KG1 (cell line): ENCODE data around the gene NLGN2.

Experiments used
- DNase-seq: peaks from one replicate; lab custom pipeline; 2025; lab: John Stamatoyannopoulos, UW

The NLGN2 gene

DNA sequence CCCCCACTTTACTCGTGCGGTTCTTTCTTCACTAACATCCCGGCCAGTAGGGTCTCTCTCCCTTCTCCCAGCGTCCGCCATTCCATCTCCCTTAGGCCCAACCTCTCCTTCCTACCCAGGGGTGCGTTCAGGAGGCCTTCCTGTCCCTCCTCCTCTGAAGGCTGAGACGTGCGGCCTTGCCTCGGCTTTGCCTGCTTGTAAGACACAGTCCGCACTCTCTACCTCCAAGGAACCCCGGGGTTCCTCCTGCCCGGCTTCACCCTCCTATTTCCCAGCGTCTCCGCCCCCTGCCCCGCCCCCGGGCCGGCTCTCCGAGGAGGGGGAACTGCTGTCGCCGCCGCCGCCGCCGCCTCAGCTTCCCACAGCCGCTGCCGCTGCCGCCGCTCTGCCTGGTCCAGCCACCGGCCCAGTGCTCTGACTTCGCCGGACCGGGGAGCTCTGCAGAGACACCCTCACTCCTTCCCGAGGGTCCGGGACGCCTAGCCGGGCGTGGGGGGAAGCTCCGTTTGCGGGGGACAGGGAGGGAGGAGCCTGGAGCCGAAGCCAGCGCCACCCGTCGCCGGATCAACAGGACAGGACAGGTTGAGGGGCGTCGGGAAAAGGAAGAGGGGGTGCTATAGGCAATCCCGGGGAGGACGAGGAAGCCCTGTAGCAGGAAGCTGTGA is 30.4 kb downstream of the NLGN2 start:
- no peak for DNase-seq

DNA sequence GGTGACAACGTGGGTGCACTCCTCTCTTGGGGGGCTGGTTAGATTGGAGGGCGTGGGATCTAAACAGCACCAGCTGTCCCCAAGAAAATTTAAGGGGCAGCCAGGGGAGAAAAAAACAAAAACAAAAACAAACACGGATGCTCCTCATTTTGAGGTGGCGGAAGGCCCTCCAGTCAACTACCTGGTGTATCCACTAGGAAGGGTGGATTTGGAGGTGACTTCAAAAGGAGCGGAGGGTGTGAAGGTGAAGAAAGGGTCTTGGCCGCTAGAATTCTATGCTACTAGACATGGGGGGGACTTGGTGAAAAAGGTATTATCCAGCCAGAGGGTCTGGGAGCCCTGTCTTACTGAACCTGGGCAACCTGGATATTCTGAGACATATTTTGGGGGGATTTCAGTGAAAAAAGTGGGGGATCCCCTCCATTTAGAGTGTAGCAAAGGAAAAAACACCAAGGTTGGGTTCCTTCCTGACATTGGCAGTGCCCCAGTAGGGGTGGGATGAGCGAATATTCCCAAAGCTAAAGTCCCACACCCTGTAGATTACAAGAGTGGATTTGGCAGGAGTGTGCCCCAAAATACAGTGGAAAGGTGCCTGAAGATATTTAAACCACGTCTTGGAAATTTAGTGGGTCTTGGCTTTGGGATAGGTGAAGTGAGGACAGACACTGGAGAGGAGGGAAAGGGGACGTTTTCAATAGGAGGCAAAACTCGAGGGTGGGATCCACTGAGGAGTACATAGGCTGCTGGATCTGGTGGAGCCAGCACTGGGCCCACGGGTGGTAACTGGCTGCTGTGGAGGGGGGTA is 31.2 kb downstream of the NLGN2 start:
- no peak for DNase-seq

DNA sequence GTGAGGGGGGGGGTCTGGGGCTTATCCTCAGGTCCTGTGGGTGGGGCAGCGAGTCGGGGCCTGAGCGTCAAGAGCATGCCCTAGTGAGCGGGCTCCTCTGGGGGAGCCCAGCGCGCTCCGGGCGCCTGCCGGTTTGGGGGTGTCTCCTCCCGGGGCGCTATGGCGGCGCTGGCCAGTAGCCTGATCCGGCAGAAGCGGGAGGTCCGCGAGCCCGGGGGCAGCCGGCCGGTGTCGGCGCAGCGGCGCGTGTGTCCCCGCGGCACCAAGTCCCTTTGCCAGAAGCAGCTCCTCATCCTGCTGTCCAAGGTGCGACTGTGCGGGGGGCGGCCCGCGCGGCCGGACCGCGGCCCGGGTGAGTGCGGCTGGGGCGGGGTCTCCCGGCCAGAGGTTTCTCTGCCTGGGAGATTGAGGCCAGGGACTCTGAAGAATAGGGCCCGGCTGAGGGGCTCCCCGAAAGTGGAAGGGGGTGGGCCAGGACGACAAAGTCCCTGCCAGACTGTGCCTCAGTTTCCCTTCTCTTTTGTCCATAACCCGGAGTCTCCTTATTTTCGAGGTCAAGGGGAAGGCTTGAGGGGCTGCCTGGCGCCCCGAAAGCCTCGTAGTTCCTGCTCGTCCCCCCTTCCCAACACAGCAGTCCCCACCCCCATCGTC is 31.9 kb downstream of the NLGN2 start, which contains the start of gene FGF11:
FGF11 (plus strand) TSS at position 51 of the 651 bp plus-strand sequence; CDS start at position 160, 109 bp downstream.
- no peak for DNase-seq

DNA sequence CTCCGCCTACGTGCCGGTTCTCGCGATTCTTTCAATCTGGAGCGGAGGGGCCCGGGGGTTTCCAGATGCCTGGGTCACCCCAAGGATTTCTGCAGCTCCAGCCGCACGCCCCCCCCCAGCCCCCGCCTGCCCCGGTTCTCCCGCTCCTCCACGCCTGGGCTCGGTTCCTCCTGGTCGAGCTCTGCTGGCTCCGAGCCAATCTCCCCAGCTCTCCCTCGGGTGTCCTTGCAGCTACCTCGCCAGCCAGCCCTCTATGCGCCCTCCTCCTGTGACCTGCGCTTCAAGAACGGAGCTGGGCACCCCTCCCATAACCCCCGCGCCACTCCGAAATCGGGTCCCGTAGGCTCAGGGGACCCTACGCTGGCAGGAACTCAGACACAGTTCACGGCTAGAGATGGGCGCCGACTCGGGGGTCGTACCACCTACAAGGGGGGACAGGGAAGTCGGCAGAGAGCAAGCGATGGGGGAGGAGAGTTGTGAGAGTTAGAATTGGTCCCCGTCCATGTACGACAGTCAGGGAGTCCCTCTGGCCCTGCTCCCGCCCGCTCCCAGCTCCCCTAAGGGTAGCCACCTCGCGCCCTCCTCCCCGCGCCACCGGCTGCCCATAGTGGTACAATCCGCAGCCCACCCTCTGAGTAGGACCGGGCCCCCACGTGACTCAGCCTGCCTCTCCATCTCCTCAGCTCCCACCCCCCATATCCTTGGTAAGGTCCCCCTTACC is 32.6 kb downstream of the NLGN2 start:
- no peak for DNase-seq

DNA sequence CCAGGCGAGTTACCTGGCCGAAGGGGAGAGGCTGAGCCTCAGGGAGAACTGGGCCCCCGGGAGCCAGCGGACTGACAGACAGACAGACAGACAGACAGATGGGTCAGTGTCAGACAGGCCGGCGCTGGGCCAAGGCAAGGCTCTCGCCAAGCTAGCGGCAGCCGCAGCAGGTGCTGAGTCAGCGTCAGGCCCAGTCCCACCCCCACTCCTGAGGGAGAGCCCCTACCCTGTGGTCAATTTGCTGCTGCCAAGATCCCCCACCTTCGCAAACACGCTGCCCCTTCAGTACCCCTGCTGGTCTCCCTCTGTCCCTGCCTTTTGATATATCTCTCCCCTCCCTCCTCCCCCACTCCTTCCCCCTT is 33.2 kb downstream of the NLGN2 start:
- no peak for DNase-seq

DNA sequence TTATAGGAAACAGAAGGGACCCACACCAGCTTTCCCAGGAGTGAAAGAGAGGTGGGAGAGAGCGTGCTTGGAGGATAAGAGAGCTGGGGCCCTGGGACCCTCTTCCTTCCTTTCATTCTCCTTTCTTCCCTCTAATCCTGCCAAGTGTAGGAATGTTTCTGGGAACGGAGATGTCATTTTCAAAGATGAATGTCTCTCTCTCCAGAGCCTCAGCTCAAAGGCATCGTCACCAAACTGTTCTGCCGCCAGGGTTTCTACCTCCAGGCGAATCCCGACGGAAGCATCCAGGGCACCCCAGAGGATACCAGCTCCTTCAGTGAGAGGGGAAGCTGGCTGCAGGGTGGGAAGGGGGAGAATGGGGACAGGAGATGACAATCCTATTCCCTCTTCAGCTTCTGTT is 33.6 kb downstream of the NLGN2 start:
- DNase-seq = no peak

DNA sequence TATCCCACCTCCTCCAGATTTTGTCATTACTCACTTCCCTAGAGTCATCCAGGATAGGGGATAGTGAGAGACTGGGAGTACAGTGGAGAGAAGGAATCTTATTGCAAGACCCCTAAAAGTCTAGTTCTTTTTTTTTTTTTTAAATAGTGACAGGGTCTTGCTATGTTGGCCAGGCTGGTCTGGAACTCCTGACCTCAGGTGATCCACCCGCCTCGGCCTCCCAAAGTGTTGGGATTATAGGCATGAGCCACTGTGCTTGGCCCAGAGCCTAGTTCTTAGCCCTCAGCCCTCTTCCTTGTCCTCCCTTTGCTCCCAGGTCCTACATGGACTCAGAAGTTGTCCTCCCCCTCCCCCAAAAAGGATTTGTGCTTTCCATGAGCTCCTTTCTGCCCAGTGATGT is 34.5 kb downstream of the NLGN2 start:
- no peak for DNase-seq

DNA sequence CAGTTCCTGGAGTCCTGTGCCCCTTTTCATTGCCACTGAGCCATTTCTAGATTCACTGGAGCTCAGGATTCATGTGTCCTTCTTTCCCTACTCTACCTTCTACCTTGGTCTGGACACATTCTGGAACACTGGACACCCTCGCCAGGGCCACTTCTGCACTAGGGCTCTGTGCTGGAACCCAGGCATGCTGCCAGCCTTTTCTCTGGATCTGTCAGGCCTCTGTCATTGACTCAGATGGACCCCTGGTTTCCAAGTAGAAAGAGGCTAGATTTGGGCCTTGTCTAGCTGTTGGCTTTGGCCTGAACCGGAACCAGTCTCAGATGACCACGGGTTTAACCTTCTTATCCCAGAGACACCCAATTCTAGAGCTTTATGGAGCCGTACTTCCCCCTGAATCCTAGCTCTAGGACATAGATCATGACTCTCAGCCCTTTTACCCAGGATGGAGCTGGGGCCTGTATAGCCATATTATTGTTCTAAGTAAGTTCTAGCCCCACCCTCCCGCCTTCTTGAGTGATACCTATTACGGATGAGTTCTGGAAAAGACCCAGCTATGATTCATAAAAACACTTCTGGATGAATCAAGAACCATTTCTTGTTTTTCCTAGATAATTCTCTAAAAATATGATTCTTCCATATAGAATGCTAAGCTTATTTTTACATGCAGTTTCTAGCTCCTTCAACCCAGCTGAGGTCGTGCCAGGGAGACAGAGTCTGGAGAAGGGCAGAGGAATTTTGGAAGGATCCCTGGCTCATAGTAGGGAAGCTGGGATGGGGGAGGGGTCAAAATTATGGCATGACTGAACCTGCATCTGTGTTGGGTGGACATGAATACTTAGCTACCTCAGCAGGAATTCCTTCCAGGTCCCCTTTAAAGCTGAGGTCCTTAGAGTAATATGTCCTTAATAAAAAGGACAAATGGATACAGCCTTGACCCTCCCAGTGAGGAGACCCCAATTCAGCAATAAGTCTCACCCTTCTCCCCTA is 36.1 kb downstream of the NLGN2 start:
- DNase-seq = no peak

DNA sequence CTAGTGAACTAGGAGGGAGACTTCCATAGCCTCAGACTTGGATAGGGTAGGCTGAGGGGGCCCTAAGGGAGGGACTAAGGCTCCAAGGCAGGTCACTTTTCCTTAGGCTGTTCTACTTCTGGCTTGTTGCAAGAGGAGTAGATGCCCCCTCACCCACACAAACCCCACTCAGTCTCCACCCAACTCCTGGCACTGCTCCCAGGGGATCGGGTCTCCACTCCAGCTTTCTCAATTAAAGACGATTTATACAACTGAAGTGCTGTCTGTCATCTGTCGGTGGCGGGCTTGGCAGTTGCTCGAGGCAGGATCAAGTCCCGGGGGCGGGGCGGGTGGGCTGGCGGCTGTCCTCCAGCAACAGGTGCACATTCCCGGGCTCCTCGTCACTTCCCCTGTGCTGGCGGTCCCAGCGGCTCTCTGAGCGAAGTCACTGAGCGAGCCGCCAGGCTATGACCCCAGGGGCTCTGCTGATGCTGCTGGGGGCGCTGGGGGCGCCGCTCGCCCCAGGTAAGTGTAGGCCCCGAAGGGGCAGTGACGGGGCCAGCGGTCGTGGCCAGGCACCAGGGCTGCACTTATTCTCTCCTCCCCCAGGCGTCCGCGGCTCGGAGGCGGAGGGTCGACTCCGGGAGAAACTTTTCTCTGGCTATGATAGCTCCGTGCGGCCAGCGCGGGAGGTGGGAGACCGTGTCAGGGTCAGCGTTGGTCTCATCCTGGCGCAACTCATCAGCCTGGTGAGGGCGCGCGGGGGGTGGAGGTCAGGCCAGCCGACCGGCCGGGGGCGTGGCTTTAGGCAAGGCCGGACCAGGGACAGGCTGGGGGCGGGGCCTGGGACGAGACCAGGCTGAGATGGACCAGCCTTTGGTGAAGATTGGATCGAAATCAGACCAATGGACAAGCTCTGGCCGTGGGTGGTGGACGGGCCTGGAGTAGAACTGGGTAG is 37.3 kb downstream of the NLGN2 start, which contains the start of gene CHRNB1:
CHRNB1 (plus strand) TSS at position 380 of the 937 bp plus-strand sequence; CDS start at position 447, 67 bp downstream.
- DNase-seq = no peak

DNA sequence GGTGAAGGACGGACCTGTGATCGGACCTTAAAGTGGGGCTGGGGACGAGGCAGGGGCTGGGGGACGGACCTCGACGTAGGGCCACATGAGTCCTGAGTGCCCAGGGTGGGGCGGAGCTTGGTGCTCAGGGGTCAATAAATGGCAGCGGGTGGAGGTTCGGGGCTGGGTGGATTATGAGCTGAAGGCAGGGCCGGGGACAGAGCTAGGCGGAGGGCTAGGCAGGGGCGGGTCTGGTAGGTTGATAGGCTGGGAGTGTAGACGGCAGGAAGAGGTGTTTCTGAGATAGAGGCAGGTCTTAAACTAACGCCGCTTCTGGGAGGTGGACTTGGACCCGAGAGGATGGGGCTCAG is 37.9 kb downstream of the NLGN2 start:
- no peak for DNase-seq

DNA sequence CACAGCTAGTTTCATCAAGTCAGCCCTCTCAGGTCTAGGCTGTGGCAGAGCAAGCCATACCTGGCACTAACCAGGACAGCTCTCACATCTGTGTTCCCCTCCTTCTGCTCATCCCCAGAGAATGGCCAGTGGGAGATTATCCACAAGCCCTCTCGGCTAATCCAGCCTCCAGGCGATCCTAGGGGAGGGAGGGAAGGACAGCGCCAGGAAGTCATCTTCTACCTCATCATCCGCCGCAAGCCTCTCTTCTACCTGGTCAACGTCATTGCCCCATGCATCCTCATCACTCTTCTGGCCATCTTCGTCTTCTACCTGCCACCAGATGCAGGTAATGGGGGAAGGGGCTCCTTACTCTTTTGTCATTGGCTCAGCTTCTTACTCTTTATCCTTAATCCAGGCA is 40.8 kb downstream of the NLGN2 start:
- DNase-seq = no peak

DNA sequence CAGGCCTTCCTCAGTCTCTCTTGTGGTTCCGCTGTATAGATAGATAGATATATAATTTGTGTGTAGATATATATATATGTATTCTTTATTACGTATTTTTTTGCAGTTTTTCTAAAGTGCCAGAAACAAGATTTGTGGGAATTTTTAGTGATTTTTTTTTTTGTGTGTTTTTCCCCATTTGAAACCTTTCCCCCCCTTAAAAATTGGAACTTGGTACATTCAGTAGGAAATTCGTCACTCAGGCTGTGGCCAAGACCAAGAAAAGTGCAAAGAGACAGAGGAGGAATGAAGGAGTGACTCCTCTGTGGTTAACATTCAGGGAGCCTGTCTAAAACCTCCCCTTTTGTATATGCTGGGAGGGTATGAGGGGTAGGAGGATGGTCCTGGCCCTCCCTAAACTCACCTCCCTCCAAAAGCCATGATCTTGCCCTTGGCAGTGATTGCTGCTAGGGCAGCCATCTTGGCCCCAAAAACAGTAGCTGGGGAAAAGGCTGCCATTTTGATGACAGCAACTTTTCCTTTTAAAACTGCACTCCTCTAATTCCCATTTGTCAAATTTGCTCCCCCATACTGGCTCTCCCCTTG is 52.4 kb downstream of the NLGN2 start:
- no peak for DNase-seq

DNA sequence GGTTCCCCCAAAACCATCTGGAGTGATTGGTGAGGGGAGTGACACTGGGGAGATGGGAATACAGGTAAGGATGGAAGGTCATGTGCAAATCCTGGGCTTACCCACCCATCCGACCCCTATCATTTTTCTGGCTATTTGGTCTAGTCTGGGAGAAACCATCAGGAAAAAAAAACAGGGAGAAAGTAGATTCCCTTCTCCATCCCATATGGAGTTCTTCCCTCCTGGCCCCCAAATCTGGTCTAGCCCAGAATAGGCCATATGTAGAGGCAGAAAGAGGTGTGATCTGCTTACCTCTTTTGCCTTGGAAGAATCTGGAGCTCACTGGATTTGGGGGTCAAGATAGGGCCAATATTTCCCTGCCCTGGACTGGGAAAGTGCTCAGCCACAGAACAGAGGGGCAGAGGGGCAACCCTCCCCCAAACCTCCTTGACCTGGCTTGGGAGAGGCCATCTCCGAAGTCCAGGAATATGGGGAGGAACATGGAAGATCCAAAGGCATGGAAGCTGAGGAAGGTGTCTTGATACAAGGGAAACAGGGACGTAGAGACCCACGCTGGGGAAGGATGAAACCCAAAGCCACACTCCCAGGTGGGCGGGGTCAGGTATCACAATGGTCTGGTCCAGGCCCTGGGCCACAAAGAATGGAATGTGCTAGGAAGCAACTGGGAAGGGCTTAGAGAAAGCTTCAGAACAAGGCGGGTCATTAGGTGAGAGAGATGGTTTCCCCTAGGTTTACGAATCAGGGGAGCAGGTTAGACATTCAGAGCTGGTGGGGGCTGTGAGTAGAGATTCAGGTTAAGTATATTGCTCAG is 53.4 kb downstream of the NLGN2 start:
- no peak for DNase-seq

DNA sequence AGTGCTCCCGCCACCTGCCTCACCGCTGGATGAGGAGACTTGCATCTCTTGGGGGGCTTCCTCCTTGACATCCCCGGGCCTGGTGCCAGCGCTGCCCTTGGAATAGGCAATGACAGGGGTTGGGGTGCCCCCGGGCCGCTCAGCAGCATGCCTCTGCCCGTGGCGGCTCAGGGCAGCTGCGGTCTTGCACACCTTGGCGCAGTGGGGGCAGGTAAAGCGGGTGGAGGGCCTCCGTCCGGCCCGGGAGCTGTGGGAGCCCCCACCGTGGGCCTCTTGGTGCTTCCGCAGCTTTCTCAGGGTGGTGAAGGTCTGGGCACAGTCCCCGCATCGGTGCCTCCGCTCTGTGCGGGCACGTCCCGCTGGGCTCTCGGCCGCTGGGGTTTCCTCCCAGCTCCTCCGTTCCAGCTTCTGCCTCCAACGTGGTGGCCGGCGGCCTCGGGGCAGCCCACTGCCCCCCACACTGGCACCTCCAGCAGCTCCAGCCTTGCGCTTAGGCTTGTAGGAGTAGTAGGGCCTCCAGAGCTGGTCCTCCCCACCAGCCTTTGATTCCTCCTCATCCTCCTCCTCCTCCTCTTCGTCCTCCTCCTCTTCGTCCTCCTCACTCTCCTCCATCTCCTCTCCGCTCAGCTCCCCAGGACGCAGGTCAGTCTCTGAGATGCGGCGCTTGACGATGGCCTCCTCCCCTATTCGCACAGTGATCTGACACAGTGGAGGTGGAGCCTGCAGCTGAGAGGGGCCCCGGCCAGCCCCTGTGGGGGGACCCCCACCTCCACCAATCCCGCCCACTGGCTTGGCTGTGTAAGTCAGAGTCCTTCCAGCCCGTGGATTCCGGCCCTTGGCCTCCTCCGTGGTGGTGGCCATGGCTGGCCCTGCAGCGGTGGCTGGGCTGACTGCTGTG is 55.1 kb downstream of the NLGN2 start:
- DNase-seq = no peak

DNA sequence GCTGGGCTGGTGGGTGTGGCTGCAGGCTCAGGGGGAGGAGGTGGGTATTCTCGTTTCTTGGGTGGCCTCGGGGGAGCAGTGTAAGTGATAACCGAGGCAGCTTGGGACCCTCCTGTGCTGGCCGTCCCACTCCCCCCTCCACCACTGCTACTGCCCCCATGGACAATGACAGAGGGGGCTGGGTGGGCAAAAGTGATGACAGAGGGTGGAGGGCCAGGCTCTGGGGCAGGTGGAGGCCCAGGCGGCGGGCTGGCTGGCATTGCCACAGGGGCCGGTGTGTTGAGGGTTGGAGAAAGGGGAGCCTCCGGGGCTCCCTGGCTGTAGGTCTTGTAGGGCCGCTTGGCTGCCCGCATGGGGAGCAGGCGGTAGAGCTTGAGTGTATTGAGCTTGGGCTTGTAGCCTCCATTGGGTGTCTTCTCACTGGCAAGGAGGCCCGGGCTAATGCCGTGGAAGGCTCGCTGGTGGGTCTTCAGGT is 55.8 kb downstream of the NLGN2 start:
- DNase-seq = no peak

DNA sequence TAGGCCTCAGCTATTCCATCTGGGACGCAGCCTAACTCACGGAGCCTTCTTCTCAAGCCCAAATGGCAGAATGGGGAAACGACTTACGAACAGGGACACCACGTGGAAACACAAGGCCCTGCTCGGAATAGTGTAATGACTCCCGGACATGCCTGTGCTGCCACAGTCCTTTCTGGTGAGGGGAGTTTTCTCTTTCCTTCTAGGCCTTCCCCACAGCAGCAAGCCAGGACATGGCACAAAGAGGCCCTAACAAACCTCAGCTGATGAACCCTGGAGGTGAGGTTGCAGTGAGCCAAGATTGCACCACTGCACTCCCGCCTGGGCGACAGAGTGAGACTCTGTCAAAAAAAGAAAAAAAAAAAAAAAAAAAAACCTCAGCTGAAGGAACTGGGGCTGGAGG is 56.4 kb downstream of the NLGN2 start:
- DNase-seq = no peak

DNA sequence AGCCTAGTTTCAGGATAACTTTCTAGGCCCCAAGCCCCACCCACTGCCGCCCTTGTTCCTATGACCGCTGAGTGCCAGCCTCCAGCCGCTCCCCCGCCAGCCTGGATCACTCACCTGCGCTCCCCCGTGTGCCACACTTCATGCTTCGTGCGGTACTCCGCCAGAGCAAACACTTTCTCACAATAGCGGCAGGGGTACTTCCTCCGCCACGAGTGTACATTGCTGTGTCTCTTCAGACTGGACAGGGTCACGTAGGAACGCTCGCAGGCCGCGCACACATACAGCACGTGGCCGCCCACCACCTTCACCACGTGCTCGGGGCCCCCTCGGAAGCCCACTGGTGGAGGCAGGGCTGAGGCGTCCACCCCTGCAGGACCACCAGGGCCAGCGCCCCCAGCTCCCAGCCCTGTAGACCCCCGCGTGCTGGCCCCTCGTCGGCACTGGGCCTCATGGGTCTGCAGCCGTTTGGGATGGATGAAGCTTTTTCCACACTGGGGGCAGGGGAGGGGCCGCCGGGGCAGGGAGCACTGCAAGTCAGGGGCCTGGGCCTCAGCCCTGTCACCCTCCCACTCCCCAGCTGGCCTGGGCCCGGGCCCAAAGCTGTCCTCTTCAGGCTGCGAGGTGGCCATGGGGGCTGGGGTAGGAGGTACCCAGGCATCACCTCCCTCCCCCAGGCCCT is 58.1 kb downstream of the NLGN2 start:
- DNase-seq = no peak
